C4-2B (cell line): ENCODE measurements around the gene RNF150.

Experiments
- H3K27ac ChIP-seq: fragments of 450-650 bp; 2 replicates; pipeline ENCODE4 v1.5.1; 2017
- ZFX ChIP-seq: fragments of 450-650 bp; IDR thresholded peaks from 2 replicates; pipeline ENCODE4 v1.6.1; 2017
- TF ChIP-seq, protein P1 (sequence below): fragments of 450-650 bp; conservative IDR thresholded peaks from 2 replicates; pipeline ENCODE4 v1.5.1; 2017; ENCODE audit warnings: mild to moderate bottlenecking

Gene RNF150

DNA sequence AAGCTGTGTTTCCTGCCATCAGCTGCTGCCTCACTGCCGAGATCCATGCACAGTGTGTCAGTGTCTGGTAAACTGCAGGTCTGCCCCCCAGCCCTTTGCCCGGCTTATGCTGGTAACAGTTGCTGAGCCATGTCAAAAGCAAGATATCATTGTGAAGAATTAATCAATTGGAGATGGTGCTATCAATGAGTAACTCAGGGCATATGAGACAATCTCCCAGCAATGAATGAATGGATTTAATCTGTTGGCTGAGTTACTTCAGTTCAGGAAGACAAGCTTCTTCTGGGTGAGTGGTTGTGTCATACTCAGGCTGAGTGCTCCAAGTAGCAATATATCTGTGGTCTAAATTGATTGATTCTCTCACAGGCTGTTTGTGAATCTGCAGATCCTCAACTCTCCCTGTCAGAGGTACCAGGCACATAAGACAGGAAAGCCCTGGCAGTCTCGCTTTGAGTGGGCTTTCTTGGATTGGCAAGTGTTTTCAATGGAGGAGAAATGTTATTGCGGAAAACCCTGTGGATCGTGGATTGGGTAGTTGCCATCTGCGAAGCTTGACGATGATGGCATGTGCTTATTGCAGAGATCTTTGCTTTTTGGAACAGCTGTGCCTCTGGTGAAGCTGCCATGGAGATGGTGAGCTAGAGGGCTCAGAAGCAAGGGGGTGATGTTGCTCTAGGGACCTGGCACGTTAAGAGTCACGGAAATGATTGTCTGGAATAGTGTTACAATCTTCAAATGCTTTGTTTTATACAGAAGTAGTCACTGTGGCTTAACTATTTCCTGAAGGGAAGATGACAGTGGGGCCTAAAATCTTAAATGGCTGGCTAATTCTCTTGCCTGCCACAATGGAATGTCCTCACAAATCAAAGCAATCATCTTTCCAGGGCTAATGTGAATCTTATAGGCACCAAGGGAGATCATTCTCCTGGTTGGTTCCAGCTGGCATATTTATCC is 229.5 kb downstream of the RNF150 start:
- H3K27ac ChIP-seq = no peak overlapping the region

DNA sequence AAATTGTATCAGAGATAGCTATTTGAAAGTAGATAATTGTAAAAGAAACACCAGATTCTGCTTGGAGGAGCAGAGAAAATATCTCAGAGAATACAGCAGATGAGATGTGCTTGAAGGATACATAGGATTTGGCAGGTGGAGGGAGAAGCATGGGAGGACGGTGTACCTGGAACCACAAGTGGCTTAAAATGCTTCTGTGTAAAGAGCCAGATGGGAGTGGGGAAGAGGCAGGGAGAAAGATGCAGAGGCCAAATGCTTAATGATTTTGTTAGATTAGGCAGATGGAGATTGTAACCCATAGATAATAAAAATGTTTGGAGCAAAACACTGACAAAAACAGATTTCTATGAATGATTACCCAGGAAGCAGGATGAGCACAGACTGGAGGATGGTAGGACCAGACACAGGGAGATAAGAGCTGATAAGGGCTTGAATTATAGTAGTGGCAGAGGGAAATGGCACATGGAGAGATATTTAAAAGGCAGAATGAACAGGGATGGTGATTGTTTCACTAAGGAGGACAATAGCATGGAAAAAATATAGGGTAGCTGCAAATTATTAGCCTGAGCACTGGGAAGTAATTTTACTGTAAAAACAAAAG is 231.4 kb downstream of the RNF150 start:
- TF ChIP-seq, protein P1, sequence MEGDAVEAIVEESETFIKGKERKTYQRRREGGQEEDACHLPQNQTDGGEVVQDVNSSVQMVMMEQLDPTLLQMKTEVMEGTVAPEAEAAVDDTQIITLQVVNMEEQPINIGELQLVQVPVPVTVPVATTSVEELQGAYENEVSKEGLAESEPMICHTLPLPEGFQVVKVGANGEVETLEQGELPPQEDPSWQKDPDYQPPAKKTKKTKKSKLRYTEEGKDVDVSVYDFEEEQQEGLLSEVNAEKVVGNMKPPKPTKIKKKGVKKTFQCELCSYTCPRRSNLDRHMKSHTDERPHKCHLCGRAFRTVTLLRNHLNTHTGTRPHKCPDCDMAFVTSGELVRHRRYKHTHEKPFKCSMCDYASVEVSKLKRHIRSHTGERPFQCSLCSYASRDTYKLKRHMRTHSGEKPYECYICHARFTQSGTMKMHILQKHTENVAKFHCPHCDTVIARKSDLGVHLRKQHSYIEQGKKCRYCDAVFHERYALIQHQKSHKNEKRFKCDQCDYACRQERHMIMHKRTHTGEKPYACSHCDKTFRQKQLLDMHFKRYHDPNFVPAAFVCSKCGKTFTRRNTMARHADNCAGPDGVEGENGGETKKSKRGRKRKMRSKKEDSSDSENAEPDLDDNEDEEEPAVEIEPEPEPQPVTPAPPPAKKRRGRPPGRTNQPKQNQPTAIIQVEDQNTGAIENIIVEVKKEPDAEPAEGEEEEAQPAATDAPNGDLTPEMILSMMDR = no peak
- TF ChIP-seq ZFX = no peak

More for the DNA sequence above, 229.5 kb downstream of the RNF150 start:
- TF ChIP-seq ZFX = no peak
- TF ChIP-seq, protein P1 = no peak

DNA sequence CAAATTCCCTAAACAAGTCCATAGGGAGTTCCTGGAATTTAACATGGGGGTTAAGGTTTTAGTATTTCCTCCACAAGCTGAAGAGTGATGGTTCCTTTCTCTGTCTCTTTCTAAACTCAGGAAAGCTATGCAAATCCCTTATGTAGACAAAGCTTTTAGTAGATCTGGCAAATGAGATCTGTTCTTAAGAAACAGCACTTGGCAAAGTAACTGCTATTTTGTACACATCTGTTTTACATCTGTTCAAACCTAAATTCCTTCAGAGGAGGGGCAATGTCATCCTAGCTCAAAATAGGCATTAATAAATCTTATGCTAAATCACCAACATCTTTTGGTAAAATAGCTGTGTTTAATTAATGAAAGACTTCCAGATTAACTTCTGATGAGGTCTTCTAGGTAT is 239.3 kb downstream of the RNF150 start:
- no peak overlapping the region for H3K27ac ChIP-seq

More for the DNA sequence above, 231.4 kb downstream of the RNF150 start:
- no peak overlapping the region for H3K27ac ChIP-seq

DNA sequence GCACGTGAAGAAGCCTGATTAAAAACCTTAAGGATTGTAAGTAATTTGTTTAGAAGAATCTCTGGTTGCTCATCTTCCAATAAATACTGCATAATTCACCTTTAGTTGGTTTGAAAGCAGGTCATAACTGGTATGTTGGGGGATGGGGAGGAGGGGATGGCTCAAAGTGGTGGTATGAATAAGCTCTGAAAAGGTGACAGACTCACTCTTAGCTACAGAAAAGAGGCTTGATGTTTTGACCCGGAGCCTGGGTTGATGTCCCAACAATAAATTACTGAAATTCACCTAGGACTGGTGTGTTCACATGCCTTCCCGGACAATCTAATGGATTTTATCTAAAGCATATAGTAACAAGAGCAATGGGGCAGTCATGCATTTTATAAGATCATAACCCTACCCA is 245.2 kb downstream of the RNF150 start:
- no peak overlapping the region for H3K27ac ChIP-seq
- TF ChIP-seq, protein P1 = no peak

More for the DNA sequence above, 239.3 kb downstream of the RNF150 start:
- TF ChIP-seq, protein P1 = no peak
- TF ChIP-seq ZFX = no peak

DNA sequence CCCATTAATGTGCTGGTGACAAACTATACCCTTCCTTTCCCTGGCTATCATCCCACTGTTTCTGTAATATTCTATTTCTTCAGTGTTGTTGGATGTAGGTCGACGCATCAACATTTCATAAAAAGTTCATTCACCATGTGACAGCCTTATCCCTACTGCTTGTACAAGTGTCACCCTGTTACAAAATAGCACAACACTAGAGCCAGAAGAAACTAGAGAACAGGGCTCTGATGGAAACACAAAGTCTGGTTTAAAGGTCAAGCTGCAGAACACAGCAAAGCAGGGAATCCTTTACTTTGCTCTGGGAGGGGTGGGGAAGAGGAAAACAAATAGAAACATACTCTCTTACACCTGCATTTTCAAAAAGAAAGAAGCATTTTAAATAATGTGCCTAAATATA is 245.8 kb downstream of the RNF150 start:
- no peak overlapping the region for H3K27ac ChIP-seq
- TF ChIP-seq, protein P1 = no peak
- TF ChIP-seq ZFX = no peak

DNA sequence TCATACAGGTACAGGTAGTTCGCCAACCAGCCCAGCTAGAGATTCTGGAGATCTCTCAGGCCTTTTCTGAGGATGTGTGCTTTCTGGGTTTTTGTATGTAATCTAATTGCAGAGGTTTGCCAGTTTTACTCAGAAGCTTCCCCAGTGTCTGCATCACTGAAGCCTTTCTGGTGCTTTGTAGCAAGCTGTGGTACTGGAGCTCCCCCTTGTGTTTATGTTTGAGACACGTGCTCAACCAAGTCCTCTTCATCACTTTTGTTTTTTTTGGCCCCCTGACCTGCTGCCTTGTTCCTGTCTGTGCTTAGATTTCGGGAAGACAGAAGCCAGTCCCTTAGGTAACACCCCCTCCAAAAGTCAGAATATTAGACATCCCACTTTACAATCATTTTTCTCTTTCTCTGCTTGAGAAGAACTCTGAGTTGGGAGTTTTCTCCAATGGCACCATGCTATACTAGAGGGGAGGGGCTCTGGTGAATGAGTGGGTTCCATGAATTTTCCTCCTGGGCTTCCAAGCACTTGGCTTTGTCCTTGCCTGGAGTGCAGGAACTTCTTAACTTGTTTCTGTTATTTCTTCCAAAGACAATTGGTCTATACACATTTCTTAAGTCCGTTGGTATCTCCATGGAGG is 248.7 kb downstream of the RNF150 start:
- H3K27ac ChIP-seq = no peak overlapping the region
- no peak for TF ChIP-seq ZFX
- TF ChIP-seq, protein P1 = peak; percentile 84

DNA sequence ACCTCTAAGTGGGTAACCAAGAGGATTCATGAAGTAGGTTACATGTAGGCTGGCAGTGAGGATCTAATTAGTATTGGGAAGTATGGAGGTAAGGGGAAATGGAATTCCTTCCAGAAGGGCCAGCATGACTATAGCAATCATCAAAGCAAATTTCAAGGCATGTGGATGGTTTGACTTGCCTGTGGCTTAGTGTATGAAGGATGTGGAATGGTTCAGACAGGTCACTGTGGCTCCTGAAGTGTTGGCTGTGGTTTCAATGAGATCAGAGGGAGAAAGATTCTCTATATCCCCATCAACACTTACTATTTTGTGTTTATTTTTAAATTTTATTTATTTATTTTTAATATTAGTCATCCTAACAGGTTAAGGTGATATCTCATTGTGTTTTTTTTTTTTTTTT is 255.5 kb downstream of the RNF150 start:
- no peak for TF ChIP-seq ZFX
- TF ChIP-seq, protein P1 = no peak
- H3K27ac ChIP-seq = no peak overlapping the region
